Measurements from ENCODE around the gene ICOSLG.
"Not testable (repeated sequence)": the region's sequence is repeated elsewhere in the genome, so short reads cannot be mapped to it uniquely, and the experiment has no call there.

- TF ChIP-seq POLR2A, CTCF (IDR thresholded peaks at IDR 0.05): not testable (repeated sequence)
These were observed 17.4 kb downstream of the ICOSLG start for GRCh38 chr21:44223334-44223733.
